IPS-NIHi7 (cell line): ENCODE results near the gene BCL2L2.

Experiments
- DNase-seq: peaks from one replicate; pipeline ENCODE4 v3.0.0; 2012; ENCODE audit warnings: mixed read lengths; ENCODE audit errors: extremely low spot score

The BCL2L2 gene

GRCh38 chr14:23355871-23356435 lies 49.3 kb downstream of the BCL2L2 start:
- no peak for DNase-seq

- no peak for DNase-seq
Measured at GRCh38 chr14:23356662-23357061, 50.0 kb downstream of the BCL2L2 start.

GRCh38 chr14:23357261-23357660 lies 50.6 kb downstream of the BCL2L2 start:
- no peak for DNase-seq

GRCh38 chr14:23358042-23358441 lies 51.4 kb downstream of the BCL2L2 start:
- DNase-seq: no peak

- DNase-seq: no peak
Measured at GRCh38 chr14:23358553-23359166, 52.0 kb downstream of the BCL2L2 start.

- DNase-seq: no peak
Measured at GRCh38 chr14:23359167-23359626, 52.6 kb downstream of the BCL2L2 start.

- no peak for DNase-seq
Measured at GRCh38 chr14:23359722-23360447, 53.3 kb downstream of the BCL2L2 start.

- DNase-seq: peak; percentile 60
Measured at GRCh38 chr14:23360496-23360895, 53.9 kb downstream of the BCL2L2 start.

GRCh38 chr14:23361320-23361719 lies 54.7 kb downstream of the BCL2L2 start:
- DNase-seq: no peak
